ENCODE results near the gene ZNF613.
"Not testable (repeated sequence)": the region's sequence is repeated elsewhere in the genome, so short reads cannot be mapped to it uniquely, and the experiment has no call there.

The ZNF613 gene

DNA sequence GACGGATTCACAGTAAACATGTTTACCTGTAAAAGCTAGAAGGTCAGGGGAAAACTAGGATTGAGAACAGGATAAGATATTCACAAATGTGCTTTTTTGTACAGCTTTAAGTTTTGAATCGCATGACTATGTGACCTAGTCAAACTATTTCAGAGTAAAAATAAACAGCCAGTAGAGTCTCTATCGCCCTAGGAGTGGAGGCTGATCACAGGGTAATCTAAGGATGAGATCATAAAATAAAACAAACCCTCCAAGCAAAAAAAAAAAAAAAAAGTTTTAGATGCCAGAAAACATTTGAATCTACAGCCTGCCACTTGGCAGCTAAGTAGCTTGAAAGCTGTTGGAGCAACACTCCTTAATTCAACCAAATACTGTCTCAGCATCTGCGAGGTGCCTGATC is 32.5 kb downstream of the ZNF613 start:
- Histone ChIP-seq H3K4me1 (ENCODE audit: control insufficient read depth in 1 of 2, insufficient read depth in 1 of 2, low read depth in 1 of 2, low read length in 1 of 2) (no peaks in the 10 kb centered on the region), H3K27ac (no peak overlapping the region), H3K9me3 (peaks cover 18% of the 10 kb centered on the region), H3K4me3 (ENCODE audit: low read depth in 1 of 2, low read length in 1 of 2) (no peak overlapping the region), H3K36me3 (peaks cover 3% of the 10 kb centered on the region), H3K27me3 (no peaks in the 10 kb centered on the region)
- TF ChIP-seq CTCF (IDR thresholded peaks at IDR 0.05): no peak

GRCh38 chr19:51960621-51961233 is 33.5 kb downstream of the ZNF613 start:
- H3K27ac ChIP-seq; H3K4me1 ChIP-seq (ENCODE audit: control insufficient read depth in 1 of 2, insufficient read depth in 1 of 2, low read depth in 1 of 2, low read length in 1 of 2); H3K27me3 ChIP-seq; H3K4me3 ChIP-seq (ENCODE audit: low read depth in 1 of 2, low read length in 1 of 2): not testable (repeated sequence)
- Histone ChIP-seq H3K9me3 (peaks cover 21% of the 10 kb centered on the region), H3K36me3 (peaks cover 12% of the 10 kb centered on the region)

DNA sequence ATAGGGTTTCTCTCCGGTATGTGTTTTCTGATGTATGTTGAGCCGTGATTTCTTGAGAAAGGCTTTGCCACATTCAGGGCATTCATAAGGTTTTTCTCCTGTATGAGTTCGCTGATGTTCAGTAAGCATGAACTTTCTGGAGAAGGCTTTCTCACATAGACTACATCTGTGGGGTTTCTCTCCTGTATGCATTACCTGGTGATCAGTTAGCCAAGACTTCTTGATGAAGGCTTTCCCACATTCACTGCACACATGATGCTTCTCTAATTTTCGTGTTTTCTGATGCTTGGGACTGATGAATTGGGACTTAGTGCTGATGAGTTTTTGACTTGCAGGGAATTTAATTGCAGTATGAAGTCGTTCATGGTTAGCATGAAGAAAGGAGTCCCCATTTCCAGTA is 38.3 kb downstream of the ZNF613 start:
- TF ChIP-seq CTCF (IDR thresholded peaks at IDR 0.05): no peak
- Histone ChIP-seq H3K27me3 (no peaks in the 10 kb centered on the region), H3K4me3 (ENCODE audit: low read depth in 1 of 2, low read length in 1 of 2) (no peak overlapping the region), H3K27ac (no peak overlapping the region), H3K4me1 (ENCODE audit: control insufficient read depth in 1 of 2, insufficient read depth in 1 of 2, low read depth in 1 of 2, low read length in 1 of 2) (no peaks in the 10 kb centered on the region), H3K36me3 (peaks cover 51% of the 10 kb centered on the region), H3K9me3 (peaks cover 63% of the 10 kb centered on the region)

- no peaks in the 10 kb centered on the region for H3K4me1 ChIP-seq (ENCODE audit: control insufficient read depth in 1 of 2, insufficient read depth in 1 of 2, low read depth in 1 of 2, low read length in 1 of 2)
- no peaks in the 10 kb centered on the region for H3K27me3 ChIP-seq
- no peak for TF ChIP-seq CTCF (IDR thresholded peaks at IDR 0.05)
- H3K36me3 ChIP-seq: peaks cover 77% of the 10 kb centered on the region
- no peak overlapping the region for H3K27ac ChIP-seq
- H3K9me3 ChIP-seq: peaks cover 95% of the 10 kb centered on the region
- no peak overlapping the region for H3K4me3 ChIP-seq (ENCODE audit: low read depth in 1 of 2, low read length in 1 of 2)
Measured at GRCh38 chr19:51970718-51971117, 43.4 kb downstream of the ZNF613 start.

DNA sequence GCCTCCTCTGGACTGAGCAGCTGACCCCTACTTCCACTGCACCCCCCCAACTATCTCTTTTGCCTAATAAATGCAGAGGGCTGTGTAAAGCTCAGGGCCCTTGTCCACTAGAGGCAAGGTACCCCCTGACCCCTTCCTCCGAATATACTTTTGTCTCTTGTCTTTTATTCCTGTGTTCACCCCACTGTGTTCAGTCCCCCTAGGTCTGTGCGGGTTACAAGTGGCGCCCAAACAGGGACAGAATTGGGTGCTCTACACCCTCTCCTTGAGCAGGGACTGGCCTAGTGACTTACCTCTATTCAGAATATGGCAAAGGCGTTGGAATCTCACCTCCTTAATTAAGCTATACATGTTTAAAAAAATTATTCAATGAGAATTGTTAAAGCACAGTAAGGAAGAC is 44.4 kb downstream of the ZNF613 start:
- Histone ChIP-seq H3K27me3 (no peaks in the 10 kb centered on the region), H3K9me3 (peaks cover 87% of the 10 kb centered on the region), H3K27ac (no peak overlapping the region), H3K36me3 (peaks cover 68% of the 10 kb centered on the region), H3K4me3 (ENCODE audit: low read depth in 1 of 2, low read length in 1 of 2) (no peak overlapping the region), H3K4me1 (ENCODE audit: control insufficient read depth in 1 of 2, insufficient read depth in 1 of 2, low read depth in 1 of 2, low read length in 1 of 2) (no peaks in the 10 kb centered on the region)
- no peak for TF ChIP-seq CTCF (IDR thresholded peaks at IDR 0.05)

GRCh38 chr19:51975787-51976186 is 48.5 kb downstream of the ZNF613 start:
- peaks cover 37% of the 10 kb centered on the region for H3K36me3 ChIP-seq

More at GRCh38 chr19:51975787-51976186, 48.5 kb downstream of the ZNF613 start:
- peaks cover 16 to 22% of the 10 kb centered on the region in 2 experiments for H3K4me1 ChIP-seq (ENCODE audit: control insufficient read depth in 1 of 2, insufficient read depth in 1 of 2, low read depth in 1 of 2, low read length in 1 of 2)
- H3K4me3 ChIP-seq (ENCODE audit: low read depth in 1 of 2, low read length in 1 of 2); H3K27ac ChIP-seq; H3K27me3 ChIP-seq: not testable (repeated sequence)
- peaks cover 47% of the 10 kb centered on the region for H3K9me3 ChIP-seq
